NCI-H345 (cell line): ENCODE results near the gene BTBD19.
"Not testable (repeated sequence)": the region's sequence is repeated elsewhere in the genome, so short reads cannot be mapped to it uniquely, and the experiment has no call there.

Experiments used
- DNase-seq: peaks from one replicate; lab custom pipeline; 2025; lab: John Stamatoyannopoulos, UW

The BTBD19 gene

DNA sequence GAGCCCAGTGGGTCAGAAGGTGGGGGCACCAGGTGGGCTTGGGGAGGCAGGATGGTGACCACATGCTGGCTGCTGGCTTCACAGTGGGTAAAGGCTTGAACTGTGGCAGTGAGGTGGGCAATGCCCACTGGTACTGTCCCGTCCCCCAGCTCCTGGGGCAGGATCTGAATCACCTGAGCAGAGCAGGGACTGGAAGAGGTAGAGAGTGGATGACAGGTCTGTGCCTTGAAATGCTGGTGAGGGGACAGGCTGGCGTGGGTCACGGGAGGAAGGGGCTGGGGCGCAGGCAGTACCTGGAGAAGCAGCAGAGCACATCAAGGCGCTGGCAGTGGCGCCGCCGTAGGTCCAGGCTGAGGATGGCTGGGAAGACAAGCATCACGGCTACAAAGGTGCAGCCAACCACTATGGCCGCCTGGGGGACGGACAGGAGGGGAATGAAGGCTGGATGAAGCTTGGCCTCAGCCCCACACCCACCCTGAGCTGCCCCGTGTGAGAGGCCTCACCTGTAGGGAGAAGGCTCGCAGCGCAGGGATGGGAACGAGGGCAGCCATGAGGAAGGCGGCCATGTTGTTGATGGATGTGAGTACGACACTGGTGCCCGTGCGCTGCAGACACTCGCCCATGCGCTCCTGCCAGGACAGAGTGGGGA, 19.8 kb downstream of the BTBD19 start:
- no peak for DNase-seq

DNA sequence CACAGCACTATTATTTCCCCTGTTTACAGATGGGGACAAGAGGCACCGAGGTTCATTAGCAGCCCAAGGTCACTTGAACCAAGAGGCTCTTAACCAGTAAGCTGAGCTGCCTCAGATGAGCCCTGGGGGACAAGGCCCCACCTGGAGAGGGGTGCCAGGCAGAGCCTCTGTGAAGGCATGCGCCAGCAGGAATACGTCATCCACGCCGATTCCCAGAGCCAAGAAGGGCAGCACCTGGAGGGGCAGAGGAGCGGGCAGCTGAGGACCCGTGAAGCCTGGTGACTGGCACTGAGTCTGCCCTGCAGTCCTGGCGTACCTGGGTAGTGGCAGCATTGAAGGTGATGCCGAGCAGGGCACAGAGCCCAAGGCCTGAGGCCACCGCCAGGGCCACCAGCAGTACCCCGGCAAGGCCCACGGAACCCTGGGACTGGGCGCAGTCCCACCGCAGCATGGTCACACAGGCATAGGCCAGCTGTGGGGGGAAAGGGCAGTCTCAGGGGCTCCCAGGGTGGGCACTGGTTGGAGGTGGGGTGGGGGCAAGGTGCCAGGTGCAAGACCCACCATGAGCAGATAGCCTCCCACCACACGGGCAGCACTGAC, 20.6 kb downstream of the BTBD19 start:
- DNase-seq: no peak

DNA sequence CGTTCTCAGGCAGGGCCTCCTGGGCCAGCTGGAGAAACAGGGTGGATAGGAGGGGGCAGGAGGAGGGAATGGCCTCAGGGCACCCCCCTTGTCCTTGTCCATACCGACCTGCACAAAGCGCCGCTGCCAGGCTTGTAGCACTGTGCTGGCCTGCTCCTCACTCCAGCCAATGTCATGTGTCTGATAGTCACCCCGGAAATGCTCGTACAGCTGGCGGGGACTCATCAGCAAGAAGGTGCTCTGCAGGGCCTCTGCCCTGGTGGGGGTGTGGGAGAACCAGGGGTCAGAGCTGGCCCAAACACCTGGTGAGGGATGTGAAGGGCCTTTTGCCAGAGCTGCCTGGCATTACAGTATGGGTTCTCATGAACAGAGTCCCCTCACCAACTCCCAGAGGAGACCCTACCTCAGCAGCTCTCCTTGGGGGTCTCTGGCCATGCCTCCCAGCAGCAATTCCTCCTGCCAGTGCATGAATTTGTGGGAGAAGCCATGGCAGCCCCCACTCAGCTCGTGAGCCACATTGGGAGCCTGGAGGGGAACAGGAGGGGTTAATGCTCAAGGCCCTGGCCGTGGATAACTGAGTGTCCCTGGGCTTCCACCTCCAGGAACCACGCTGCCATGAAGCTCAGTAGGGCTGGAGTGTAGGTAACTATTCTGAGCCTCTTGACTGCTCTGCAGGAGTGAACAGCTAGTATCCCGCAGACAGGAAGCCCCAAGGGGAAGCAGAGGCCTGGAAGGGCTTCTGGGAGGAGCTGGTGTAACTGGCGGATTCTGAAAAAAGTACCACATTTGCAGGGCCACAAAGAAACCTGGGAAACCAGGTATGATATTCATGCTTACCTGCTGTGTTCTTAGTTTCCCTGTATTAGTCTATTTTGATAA, 21.4 kb downstream of the BTBD19 start:
- no peak for DNase-seq

DNA sequence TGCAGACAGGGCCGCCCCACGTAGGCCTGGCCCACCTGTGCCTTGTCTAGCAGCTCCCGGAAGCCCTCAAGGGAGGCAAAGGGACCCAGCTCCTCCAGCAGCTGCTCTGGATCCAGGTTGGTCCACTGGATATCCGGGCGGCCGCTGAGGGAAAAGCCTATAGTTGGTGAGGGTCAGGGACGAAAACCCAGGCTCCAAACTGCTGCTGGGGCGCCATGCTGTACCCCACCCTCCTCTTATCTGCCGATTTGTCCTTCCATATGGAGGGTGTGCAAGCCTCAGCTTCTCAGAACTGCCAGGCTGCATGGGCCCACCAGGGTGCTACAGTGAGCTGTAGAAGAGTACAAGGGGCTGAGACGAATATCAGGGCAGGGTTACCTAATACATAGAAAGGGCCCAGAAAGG, 22.6 kb downstream of the BTBD19 start:
- no peak for DNase-seq

DNA sequence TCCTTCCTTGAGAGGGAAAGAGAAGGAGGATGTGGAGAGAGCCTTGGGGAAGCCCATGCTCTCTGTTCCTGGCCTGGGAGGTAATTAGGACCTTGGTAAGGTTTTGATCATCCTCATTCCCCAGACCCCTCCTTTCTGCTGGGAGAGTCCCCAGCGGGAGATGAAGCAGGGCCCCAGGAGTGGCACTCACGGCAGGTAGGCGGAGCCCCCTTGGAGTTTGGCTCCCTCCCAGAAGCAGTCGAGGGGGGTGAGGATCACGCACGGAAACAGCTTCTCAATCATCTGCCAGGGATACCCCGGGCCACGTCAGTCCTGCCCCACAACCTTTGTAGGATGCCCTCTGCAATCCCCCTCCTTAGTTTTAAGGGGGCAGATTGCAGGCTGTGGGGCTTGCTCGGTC, 23.2 kb downstream of the BTBD19 start:
- DNase-seq: peak; percentile 63

DNA sequence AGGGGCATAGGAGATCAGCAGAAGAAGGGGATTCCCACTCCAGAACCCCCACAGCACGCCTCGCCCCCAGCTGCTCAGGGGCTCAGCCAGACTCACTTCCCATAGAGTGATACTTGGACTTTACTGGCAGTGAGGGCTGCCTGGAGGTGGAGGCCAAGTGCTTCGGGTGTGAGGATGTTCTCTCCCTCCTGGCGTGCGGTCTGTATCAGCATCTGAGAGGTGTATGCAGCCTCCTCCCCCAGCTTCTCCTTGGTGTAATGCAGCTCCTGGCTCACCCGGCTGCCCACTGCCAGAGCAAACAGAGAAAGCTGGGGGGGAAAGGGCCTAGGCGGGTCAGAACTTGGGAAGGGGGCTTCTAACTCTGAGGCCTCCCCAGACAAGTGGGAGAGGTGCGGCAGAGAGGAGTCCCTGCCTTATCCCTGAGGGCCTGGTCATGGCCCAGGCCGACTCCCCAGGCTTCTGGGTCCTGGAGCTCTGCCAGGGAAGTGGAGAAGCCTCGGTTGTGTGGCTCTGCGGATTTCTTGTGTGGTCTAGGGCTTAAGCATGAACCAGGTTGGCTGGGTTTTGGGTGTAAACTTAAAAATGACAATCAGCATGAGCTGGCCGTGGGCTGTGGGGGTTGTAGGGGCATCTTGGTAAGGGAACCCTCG, 23.9 kb downstream of the BTBD19 start:
- peak; percentile 12 for DNase-seq

DNA sequence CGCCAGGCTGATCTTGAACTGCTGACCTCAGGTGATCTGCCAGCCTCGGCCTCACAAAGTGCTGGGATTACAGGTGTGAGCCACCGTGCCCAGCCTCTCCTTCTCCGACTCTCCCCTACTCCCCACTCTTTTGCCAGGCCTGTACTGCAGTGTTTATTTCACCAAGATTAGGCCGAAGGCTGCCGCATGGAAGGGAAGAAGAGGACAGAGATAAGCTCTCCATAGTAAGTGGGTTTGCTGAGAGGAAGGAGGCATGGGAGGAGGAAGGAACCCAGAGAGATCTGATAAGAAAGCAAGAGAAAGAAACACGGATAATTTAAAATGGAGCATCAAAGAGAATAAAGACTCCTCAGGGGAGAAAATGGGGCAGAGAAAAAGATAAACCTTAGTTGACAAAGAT, 26.0 kb downstream of the BTBD19 start:
- no peak for DNase-seq

DNA sequence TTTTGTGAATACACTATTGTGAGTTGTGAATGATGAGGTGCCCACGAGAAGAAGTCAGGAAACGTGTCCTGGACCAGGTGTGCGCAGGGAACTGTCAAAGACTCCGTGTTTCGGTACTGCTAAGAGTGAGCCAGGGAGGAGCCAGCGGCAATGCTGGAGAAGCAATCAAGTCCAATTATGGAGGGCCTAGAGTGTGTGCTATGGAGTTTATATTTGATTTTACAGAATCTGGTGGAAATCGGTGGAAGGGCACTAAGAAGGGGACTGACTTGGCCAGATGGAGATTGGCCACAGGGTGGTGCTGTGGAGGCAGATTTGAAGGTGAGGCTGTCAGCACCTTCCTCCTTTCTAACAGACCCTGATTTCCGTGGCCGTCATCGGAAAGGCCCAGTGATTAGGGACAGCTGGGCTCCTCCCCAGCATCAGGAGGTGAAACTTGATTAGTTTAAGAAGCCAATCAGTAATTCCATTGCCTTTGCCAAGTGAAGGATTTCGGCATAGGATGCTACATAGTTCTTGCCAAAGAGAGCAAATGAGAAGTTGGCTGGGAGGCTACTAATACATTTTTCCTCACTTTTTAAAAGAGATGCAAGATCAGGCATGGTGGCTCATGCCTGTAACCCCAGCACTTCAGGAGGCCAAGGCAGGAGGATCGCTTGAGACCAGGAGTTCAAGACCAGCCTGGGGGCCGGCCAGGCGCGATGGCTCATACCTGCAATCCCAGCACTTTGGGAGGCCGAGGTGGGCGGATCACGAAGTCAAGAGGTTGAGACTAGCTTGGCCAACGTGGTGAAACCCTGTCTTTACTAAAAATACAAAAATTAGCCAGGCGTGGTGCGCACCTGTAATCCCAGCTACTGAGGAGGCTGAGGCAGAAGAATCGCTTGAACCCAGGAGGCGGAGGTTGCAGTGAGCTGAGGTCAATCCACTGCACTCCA, 27.7 kb downstream of the BTBD19 start:
- peak; percentile 71 for DNase-seq

DNA sequence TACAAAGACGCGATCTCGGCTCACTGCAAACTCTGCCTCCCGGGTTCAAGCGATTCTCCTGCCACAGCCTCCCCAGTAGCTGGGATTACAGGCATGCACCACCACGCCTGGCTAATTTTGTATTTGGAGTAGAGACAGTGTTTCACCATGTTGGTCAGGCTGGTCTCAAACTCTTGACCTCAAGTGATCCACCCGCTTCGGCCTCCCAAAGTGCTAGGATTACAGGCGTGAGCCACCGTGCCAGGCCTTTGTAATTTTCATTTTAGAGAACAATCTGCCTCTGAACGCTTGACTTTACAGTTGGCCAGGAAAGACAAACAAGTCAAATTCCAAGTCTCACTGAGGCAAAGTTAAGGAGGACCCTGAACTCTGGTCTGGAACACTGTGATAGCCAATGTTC, 30.0 kb downstream of the BTBD19 start:
- not testable (repeated sequence) for DNase-seq

DNA sequence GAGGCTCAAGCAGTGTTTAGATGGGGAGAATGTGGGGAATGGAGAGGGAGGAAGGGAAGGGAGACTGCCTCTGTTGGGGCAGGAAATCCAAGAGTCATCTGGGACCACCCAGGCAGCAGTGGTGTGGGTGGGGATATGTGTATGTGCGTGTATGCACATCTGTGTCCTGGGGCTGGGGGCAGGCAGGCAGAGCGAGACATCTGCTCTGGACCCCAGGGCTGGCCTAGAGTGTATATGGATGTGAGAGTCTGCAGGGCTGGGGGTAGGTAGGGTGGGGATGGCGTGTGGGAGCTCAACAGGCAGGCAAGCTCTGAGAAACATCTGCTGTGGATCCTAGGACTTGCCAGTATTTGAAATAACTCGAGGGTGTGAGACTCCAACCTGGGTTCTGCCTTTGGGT, 31.3 kb downstream of the BTBD19 start:
- DNase-seq: no peak

DNA sequence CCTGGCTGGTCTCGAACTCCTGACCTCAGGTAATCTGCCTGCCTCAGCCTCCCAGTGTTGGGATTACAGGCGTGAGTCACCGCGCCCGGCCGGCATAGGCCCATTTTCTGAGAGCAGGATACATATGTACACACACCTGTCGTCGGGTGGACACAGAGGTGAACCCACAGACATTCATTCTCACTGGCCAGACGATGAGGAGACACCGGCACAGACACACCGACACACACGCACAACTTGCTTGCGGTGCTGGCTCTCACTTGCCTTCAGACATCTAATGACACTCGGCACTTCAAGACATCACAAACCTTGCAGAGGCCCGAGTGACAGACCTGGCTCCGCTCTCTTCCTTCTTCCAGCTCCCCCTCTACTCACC, 34.2 kb downstream of the BTBD19 start:
- no peak for DNase-seq

DNA sequence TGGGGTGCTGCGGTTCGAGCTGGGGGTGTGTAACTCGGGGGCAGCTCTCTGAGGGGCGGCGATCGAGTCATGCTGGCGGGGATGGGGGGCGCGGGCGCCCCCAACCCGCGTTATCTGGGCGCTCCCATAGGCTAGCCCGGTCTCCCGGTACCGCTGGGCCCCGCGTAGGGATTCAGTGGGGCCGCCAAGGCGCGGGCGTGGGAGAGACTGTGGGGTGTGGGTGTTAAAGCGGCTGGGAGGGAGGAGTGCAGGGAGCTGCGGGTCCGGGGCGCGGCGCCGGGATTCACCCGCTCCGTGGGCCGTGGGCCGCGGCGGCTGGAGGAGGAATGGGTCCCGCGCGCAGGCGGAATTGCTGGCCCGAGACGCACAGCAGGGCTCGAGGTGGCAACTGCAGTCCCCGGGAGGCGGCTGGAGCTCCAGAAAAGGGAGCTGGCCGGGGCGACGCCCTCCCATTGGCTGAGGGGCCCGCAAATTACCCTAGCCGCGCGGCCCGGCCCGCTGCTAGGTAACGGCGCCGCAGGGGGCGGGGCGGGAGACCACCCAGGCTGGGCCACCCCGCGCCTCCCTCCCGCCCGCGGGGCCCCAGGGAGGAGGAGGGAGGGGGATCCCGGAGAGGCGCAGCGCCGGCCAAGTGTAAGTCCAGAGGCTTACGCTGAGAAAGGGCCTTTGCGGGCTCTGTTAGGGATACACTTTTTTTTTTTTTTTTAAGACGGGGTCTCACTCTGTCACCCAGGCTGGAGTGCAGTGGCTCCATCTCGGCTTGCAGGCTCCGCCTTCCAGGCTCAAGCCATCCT, 34.7 kb downstream of the BTBD19 start, which contains the start of gene PTCH2:
Gene PTCH2 (minus strand): TSS at position 392 of the 794 bp plus-strand sequence. CDS start 321 bp downstream, at position 71.
- DNase-seq: peak; percentile 65

DNA sequence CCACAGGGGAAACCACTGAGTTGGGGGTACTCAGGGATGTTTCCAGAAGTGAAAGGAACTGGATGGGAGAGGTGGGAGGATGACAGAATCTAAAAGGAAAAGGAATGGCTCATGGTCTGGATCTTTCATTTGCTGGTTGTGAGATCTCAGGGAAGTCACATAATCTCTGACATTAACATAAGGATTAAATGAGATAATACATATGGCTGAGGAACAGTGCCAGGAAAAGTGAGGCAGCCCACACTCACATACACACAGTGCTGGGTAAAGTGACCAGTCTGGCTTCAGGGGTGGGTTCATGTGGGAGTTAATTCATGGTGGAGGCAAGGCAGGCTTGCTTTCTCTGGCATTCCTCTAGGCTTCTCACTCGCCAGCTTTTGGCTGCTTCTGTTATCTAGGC, 38.7 kb downstream of the BTBD19 start:
- no peak for DNase-seq

DNA sequence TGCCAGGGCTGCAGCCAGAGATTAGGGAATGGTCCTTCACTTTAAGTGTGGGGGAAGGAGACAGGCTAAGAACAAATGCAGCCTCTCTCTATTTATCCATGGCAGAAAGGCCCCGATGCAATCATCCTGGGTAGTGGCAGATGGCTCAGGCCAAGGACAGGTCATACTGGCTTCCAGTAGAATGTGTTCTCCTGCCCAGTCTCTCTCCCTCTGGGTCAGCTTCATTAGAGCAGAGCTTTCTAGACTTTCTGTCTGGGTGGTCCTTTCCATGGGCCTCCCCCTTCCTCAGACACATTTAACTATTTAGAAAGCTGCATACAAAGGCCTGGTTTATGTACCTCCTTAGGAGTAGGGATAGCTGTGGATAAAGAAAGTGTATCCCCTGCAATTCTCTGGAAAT, 39.5 kb downstream of the BTBD19 start:
- DNase-seq: no peak

DNA sequence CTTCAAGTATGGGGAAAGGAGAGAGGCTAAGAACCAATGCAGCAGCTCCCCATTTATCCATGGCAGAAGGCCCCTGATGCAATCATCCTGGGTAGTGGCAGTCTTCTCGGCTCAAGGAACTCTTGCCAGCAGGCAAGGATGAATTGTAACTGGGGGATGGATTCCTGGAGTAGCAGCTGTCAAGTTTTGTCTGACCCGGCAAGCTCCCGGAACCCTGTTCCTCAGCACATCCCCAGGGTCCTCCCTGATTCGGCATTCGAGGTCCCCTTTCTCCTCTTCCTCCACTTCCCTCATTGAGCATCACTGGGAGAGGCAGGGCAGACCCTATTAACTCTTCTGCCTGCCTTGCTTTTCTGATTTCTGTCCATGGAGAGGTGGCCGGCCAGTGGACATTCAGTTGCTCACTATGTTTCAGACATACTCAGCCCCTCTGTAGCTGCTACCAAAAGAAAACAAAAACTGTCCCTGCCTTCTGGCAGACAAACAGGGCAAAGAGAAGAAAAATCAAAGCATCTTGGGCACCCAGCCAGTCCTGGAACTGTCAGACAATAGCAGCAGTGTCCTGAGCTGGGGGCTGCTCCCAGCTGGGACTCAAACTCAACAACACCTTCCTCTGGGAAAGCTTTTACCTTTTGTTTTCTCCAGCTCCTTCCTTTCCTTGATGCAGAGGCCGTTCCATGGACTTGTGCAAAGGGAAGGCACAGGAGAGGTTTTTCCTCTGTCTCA, 40.3 kb downstream of the BTBD19 start:
- no peak for DNase-seq

DNA sequence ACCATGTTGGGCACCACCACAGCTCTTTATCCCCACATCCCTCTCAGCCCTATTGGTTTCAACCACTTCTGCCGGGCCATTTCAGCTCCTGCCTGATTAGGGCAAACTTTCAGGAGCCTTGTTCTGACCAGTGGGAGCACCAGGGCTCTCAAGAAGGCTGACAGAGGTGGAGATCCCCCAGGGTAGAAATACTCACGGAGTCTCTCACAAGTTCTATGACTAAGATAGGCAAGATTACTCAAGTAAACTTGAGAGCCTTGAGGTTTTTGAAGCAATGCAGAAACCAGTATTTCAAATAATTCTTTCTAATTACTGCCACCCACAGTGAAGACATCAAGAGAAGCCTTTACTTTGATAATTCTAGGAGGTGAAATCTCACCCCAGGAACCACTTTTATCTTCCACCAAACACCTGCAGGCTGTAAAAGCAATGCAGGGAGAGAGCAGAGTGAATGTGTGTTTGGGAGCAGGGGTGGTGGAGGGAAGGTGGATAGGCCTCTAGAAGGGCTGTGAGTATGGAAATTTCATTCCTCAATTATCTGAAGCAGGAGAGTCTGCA, 41.3 kb downstream of the BTBD19 start:
- DNase-seq: no peak

DNA sequence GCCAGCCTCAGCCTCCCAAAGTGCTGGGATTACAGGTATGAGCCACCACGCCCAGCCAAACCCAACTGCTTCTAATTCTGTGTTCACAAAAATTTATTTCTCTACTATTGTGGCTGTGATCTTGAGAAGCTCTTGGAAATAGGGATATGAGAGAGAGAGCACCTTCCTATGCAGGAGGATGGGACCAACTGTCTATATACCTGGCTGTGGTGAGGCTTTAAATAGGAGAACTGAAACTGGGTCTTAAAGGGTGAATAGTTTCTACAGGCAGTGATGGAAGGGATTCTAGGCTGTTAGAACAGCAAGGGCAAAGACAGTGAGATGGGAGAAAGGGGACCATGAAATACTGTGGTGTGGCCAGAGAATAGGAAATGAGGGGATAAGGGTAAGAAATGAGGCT, 43.0 kb downstream of the BTBD19 start:
- no peak for DNase-seq

DNA sequence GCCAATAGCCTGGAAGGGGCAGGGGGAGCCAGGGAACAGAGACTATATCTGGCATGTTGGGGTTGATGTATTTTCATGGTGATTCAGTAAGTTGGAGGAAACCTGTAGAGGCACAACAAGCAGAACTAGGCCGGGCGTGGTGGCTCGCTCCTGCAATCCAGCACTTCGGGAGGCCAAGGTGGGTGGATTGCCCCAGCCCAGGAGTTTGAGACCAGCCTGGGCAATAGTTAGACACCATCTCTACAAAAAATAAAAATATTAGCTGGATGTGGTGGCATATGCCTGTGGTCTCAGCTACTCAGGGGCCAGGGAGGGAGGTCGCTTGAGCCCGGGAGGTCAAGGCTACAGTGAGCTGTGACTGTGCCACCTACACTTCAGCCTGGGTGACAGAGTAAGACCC, 44.9 kb downstream of the BTBD19 start:
- DNase-seq: no peak

DNA sequence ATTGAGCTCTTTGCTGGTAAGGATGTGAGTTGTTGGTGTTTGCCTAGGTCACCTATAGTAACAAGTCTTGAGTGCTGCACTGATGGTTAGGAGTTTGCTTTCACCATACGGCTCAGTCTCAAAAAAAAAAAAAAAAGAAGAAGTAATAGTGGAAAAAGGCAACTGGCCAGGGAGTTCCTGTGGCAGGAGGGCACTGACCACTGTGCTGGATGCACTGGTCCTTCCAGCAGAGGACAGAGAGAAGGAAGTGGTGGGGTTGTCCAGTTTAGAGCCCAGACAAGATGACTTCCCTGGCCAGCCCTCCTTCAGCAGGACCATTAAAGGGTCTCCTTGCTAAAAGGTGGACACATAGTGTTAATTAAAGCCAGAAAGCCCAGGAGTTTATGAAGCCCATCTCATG, 46.6 kb downstream of the BTBD19 start:
- DNase-seq: no peak

DNA sequence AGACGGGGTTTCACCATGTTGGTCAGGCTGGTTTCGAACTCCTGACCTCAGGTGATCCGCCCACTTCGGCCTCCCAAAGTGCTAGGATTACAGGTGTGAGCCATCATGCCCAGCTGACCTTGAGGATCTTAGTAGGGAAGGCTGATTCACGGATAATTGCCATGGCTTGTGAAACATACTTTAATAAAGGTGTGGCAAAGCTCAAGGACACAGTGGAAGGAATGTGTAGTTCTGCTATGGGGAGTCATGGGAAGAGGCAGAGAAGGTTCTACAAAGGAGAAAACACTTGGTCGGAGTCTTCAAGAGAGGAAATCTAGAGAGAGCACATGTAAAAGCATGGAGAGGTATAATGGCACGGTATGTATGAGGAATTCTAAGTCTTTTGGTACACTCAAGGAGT, 47.4 kb downstream of the BTBD19 start:
- no peak for DNase-seq
